Measurements from ENCODE around the gene AGAP1.

- TF ChIP-seq REST (IDR thresholded peaks at IDR 0.05) (no peak), POLR2AphosphoS2 (conservative IDR thresholded peaks at IDR 0.05; ENCODE audit: low read length) (no peak), PHF8 (IDR thresholded peaks at IDR 0.05; ENCODE audit: borderline replicate concordance, low read depth) (no peak), MAX (IDR thresholded peaks at IDR 0.05) (no peak), CTCF (IDR thresholded peaks at IDR 0.05) (no peak), ESRRA (IDR thresholded peaks at IDR 0.05; ENCODE audit: borderline replicate concordance, low read length) (no peak), HDAC2 (IDR thresholded peaks at IDR 0.05) (no peak), KDM5A (IDR thresholded peaks at IDR 0.05) (no peak), CEBPB (IDR thresholded peaks at IDR 0.05) (no peak), PBX3 (IDR thresholded peaks at IDR 0.05) (no peak), ELK1 (IDR thresholded peaks at IDR 0.05; ENCODE audit: low read depth, low read length) (no peak), HMGXB4 (CRISPR knock-in tag; IDR thresholded peaks at IDR 0.05; ENCODE audit: borderline replicate concordance) (no peak)
Measured at GRCh38 chr2:236169741-236170589, 676.1 kb downstream of the AGAP1 start.

Measured in A549 (cell line).